Gastroesophageal sphincter (tissue), 4 donors: ENCODE data around the gene SLC9A3. TPM values are rescaled to one million over a fixed set of nuclear protein-coding genes. Genes with fewer than 3 reads are reported as not detected.

Source experiments
- ATAC-seq: fragments of 150-250 bp; one replicate; pipeline ENCODE4 v1.9.1; 2016; ENCODE audit warnings: mild to moderate bottlenecking, moderate library complexity
- H3K27ac ChIP-seq, 4 donors: fragments of 200-600 bp; sonication (generic) in 3 of 4; 1 replicate in 3 of 4; 2 replicates in 1 of 4; pipeline ENCODE4 v1.5.1; 2016 to 2019
- H3K27me3 ChIP-seq: fragments of 200-600 bp; sonication (generic); one replicate; pipeline ENCODE4 v1.5.1; 2019
- H3K36me3 ChIP-seq, 2 donors: fragments of 200-600 bp; sonication (generic); one replicate each; pipeline ENCODE4 v1.5.1; 2019; ENCODE audit warnings: control low read depth in 1 of 2
- H3K4me1 ChIP-seq, 3 donors: fragments of 200-600 bp; sonication (generic); 1 replicate in 2 of 3; 2 replicates in 1 of 3; pipeline ENCODE4 v1.5.1; 2016 to 2019; ENCODE audit warnings: control low read depth in 2 of 3
- H3K4me3 ChIP-seq, 2 donors: fragments of 200-600 bp; sonication (generic); one replicate each; pipeline ENCODE4 v1.5.1; 2019; ENCODE audit warnings: mild to moderate bottlenecking in 1 of 2, moderate library complexity in 1 of 2
- H3K9me3 ChIP-seq, 3 donors: fragments of 200-600 bp; sonication (generic); one replicate each; pipeline ENCODE4 v1.5.1; 2017 to 2019; ENCODE audit warnings: control low read depth in 2 of 3
- CTCF ChIP-seq, 4 experiments: fragments of 200-600 bp in 2 of 4; fragments of 450-650 bp in 2 of 4; sonication (generic) in 1 of 4; IDR thresholded peaks; one replicate each; pipeline ENCODE4 v1.5.1; 2017 to 2019; ENCODE audit warnings: antibody characterized with exemption in 4 of 4, mild to moderate bottlenecking in 2 of 4, moderate library complexity in 2 of 4
- EP300 ChIP-seq: sonication (generic); formaldehyde crosslinking; IDR thresholded peaks from one replicate; pipeline ENCODE4 v1.6.1; 2017; ENCODE audit warnings: antibody characterized with exemption, mild to moderate bottlenecking
- POLR2A ChIP-seq, 2 donors: fragments of 450-650 bp; IDR thresholded peaks; one replicate each; pipeline ENCODE4 v1.6.1; 2017; ENCODE audit warnings: antibody characterized with exemption in 2 of 2, mild to moderate bottlenecking in 2 of 2, moderate library complexity in 1 of 2
- POLR2AphosphoS5 ChIP-seq: sonication (generic); formaldehyde crosslinking; IDR thresholded peaks from one replicate; pipeline ENCODE4 v1.6.1; 2017; ENCODE audit warnings: antibody characterized with exemption
- WGBS, 2 donors: methylation state at CpG; one replicate each; pipeline ENCODE4 v1.1.5; 2018; ENCODE audit warnings: low coverage in 1 of 2; 5-methylcytosine and 5-hydroxymethylcytosine counted together
- total RNA-seq, 4 donors: library from RNA; depleted of rRNA; stranded (reverse); fragments of >200 nt; gene quantifications; one replicate each; pipeline ENCODE4 v1.1.0, GENCODE V29; 2016

Gene SLC9A3
- total RNA-seq, 4 donors from 2014 or later, result 2.6 to 3.9 (median 2.8) TPM

DNA sequence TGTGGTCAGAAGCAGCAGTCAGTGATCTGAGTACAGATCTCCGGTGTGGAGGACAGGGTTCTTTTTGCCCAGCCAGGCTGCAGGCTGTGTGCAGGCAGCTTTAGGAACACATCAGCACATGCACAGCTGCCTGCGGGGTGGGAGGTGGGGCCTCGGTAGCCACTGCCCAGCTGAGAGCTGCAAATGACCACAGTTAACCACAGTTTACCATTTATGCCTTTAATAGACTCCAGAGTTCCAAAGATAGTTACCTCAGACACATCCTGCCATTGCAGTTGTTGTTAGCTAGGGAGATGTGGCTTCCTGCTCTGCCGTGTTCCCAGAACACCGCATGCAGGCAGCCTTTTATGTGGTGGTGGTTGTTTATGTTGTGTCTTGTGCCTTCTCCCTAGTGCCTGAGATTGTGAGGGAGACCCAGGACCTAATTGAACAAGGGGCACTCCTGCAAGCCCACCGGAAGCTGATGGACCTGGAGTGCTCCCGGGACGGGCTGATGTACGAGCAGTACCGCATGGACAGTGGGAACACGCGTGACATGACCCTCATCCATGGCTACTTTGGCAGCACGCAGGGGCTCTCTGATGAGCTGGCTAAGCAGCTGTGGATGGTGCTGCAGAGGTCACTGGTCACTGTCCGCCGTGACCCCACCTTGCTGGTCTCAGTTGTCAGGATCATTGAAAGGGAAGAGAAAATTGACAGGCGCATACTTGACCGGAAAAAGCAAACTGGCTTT, 71.1 kb downstream of the SLC9A3 start:
- Histone ChIP-seq H3K36me3 (peaks cover 0 to 99% of the 10 kb centered on the region in 2 donors), H3K27me3 (no peaks in the 10 kb centered on the region), H3K4me1 (peaks cover 0 to 6% (median 0%) of the 10 kb centered on the region in 3 donors), H3K4me3 (no peak overlapping the region), H3K9me3 (peaks cover 0 to 15% (median 0%) of the 10 kb centered on the region in 3 donors), H3K27ac (no peak overlapping the region)
- no peak for TF ChIP-seq POLR2A (IDR thresholded peaks at IDR 0.05)
- no peak for TF ChIP-seq POLR2AphosphoS5
- no peak for TF ChIP-seq CTCF (IDR thresholded peaks at IDR 0.05)
- TF ChIP-seq EP300, result no peak
- ATAC-seq, result no peak
- 89 to 100% methylated on average over 3 to 4 of the region's 17 CpGs for WGBS, 2 donors

- Histone ChIP-seq H3K36me3 (peaks cover 0 to 99% of the 10 kb centered on the region in 2 donors), H3K27me3 (no peaks in the 10 kb centered on the region), H3K4me3 (no peak overlapping the region), H3K9me3 (peaks cover 0 to 15% (median 0%) of the 10 kb centered on the region in 3 donors), H3K27ac (no peak overlapping the region), H3K4me1 (peaks cover 0 to 9% (median 0%) of the 10 kb centered on the region in 3 donors)
- ATAC-seq, result no peak
- 72 to 93% methylated on average over 5 of the region's 5 CpGs for WGBS, 2 donors
- TF ChIP-seq POLR2AphosphoS5 (no peak), CTCF (IDR thresholded peaks at IDR 0.05) (no peak), EP300 (no peak), POLR2A (IDR thresholded peaks at IDR 0.05) (no peak)
Observed at GRCh38 chr5:451587-452458, 72.4 kb downstream of the SLC9A3 start.

DNA sequence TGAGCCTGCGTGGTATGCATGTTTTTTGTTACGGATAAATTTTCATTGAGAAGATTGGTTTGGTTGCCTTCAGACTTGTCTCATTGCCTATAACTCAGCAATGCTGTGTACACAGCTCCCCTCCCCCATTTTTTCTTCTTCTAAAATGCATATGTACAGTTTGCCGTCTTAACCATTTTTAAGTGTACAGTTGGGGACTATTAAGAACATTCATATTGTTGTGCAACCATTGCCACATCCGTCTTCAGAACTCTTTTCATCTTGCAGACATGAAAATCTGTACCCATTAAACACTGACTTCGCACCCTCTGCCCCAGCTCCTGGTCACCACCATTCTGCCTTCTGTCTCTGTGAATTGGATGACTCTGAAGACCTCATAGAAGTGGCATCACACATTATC, 75.1 kb downstream of the SLC9A3 start:
- TF ChIP-seq POLR2AphosphoS5 (no peak), CTCF (IDR thresholded peaks at IDR 0.05) (no peak), POLR2A (IDR thresholded peaks at IDR 0.05) (no peak), EP300 (no peak)
- 89 to 94% methylated on average over 3 to 5 of the region's 5 CpGs for WGBS, 2 donors
- H3K27me3 ChIP-seq, result no peaks in the 10 kb centered on the region
- peaks cover 0 to 87% of the 10 kb centered on the region in 2 donors for H3K36me3 ChIP-seq
- ATAC-seq, result no peak
- H3K4me1 ChIP-seq, result peaks cover 0 to 26% (median 3%) of the 10 kb centered on the region in 3 donors
- no peak overlapping the region for H3K27ac ChIP-seq
- no peak overlapping the region for H3K4me3 ChIP-seq
- H3K9me3 ChIP-seq, result peaks cover 0 to 15% (median 0%) of the 10 kb centered on the region in 3 donors

GRCh38 chr5:448766-449090, 75.5 kb downstream of the SLC9A3 start:
- 91 to 93% methylated on average over 5 to 7 of the region's 12 CpGs for WGBS, 2 donors
- Histone ChIP-seq H3K36me3 (peaks cover 0 to 83% of the 10 kb centered on the region in 2 donors), H3K9me3 (peaks cover 0 to 15% (median 0%) of the 10 kb centered on the region in 3 donors), H3K27me3 (no peaks in the 10 kb centered on the region), H3K27ac (no peak overlapping the region), H3K4me1 (peaks cover 0 to 30% (median 7%) of the 10 kb centered on the region in 3 donors), H3K4me3 (no peak overlapping the region)
- no peak for ATAC-seq
- TF ChIP-seq POLR2AphosphoS5 (no peak), CTCF (IDR thresholded peaks at IDR 0.05) (no peak), EP300 (no peak), POLR2A (IDR thresholded peaks at IDR 0.05) (no peak)
